Gastrocnemius medialis (tissue), 4 donors: ENCODE data around the gene ACAD9.

Source experiments
- POLR2A ChIP-seq, 2 donors: fragments of 450-650 bp; IDR thresholded peaks; one replicate each; pipeline ENCODE4 v1.6.1; 2017; ENCODE audit warnings: antibody characterized with exemption in 2 of 2, mild to moderate bottlenecking in 2 of 2, moderate library complexity in 2 of 2
- TF ChIP-seq, protein P1 (sequence below), 5 experiments: fragments of 450-650 bp in 3 of 5; fragments of 200-600 bp in 2 of 5; sonication (generic) in 2 of 5; IDR thresholded peaks in 4 of 5; conservative IDR thresholded peaks in 1 of 5; 1 replicate in 4 of 5; 2 replicates in 1 of 5; pipeline ENCODE4 v1.5.1; 2016 to 2019; ENCODE audit warnings: antibody characterized with exemption in 5 of 5, mild to moderate bottlenecking in 3 of 5, moderate library complexity in 3 of 5

- TF ChIP-seq, protein P1, sequence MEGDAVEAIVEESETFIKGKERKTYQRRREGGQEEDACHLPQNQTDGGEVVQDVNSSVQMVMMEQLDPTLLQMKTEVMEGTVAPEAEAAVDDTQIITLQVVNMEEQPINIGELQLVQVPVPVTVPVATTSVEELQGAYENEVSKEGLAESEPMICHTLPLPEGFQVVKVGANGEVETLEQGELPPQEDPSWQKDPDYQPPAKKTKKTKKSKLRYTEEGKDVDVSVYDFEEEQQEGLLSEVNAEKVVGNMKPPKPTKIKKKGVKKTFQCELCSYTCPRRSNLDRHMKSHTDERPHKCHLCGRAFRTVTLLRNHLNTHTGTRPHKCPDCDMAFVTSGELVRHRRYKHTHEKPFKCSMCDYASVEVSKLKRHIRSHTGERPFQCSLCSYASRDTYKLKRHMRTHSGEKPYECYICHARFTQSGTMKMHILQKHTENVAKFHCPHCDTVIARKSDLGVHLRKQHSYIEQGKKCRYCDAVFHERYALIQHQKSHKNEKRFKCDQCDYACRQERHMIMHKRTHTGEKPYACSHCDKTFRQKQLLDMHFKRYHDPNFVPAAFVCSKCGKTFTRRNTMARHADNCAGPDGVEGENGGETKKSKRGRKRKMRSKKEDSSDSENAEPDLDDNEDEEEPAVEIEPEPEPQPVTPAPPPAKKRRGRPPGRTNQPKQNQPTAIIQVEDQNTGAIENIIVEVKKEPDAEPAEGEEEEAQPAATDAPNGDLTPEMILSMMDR (IDR thresholded peaks at IDR 0.05 in 4 of 5, conservative IDR thresholded peaks at IDR 0.05 in 1 of 5), result no peak
- TF ChIP-seq POLR2A (IDR thresholded peaks at IDR 0.05), result no peak
These were observed 66.4 kb downstream of the ACAD9 start for GRCh38 chr3:128945878-128946175.
